ENCODE data around the gene ANKRD66.

- TF ChIP-seq CTCF (conservative IDR thresholded peaks at IDR 0.05; ENCODE audit: low read depth, low read length) (no peak), CHD1 (IDR thresholded peaks at IDR 0.05; ENCODE audit: low read depth, low read length) (no peak), USF2 (IDR thresholded peaks at IDR 0.05; ENCODE audit: low read depth, low read length) (no peak), BHLHE40 (IDR thresholded peaks at IDR 0.05; ENCODE audit: low read depth, low read length) (no peak), RAD21 (IDR thresholded peaks at IDR 0.05; ENCODE audit: low read length) (no peak)
These were observed 16.9 kb upstream of the ANKRD66 start for GRCh38 chr6:46729787-46730326.
